Neural cell (in vitro differentiated cells): ENCODE measurements around the gene LAYN. TPM values are rescaled to one million over a fixed set of nuclear protein-coding genes. Genes with fewer than 3 reads are reported as not detected.

Experiments
- H2AFZ ChIP-seq: fragments of 200-600, 300-800 bp; sonication (generic), shearing (Covaris generic); 2 replicates; pipeline ENCODE4 v1.6.0; 2014; ENCODE audit warnings: low read depth, mild to moderate bottlenecking, antibody characterized with exemption, low read length, moderate library complexity
- H3F3A ChIP-seq: fragments of 200-600 bp; shearing (Covaris generic); 2 replicates; pipeline ENCODE4 v1.6.1; 2016; ENCODE audit warnings: mild to moderate bottlenecking, moderate library complexity, mixed read lengths, antibody characterized with exemption, low read length; ENCODE audit not compliant: insufficient read depth, poor library complexity, severe bottlenecking
- H3K27ac ChIP-seq: fragments of 200-600, 300-800 bp; sonication (generic), shearing (Covaris generic); 2 replicates; pipeline ENCODE4 v1.5.1; 2014; ENCODE audit warnings: mild to moderate bottlenecking, low read length, moderate library complexity
- H3K27me3 ChIP-seq: fragments of 300-800, 200-600 bp; sonication (generic), shearing (Covaris generic); 2 replicates; pipeline ENCODE4 v1.6.0; 2014; ENCODE audit warnings: mild to moderate bottlenecking, low read depth, low read length, moderate library complexity; ENCODE audit not compliant: insufficient read depth
- H3K36me3 ChIP-seq: fragments of 300-800, 200-600 bp; sonication (generic), shearing (Covaris generic); 2 replicates; pipeline ENCODE4 v1.5.1; 2014; ENCODE audit warnings: mild to moderate bottlenecking, antibody characterized with exemption, low read length, moderate library complexity; ENCODE audit not compliant: insufficient read depth
- H3K4me2 ChIP-seq: fragments of 300-800, 200-600 bp; sonication (generic), shearing (Covaris generic); 2 replicates; pipeline ENCODE4 v1.6.0; 2014; ENCODE audit warnings: mild to moderate bottlenecking, low read length
- H3K4me3 ChIP-seq: fragments of 300-800, 200-600 bp; sonication (generic), shearing (Covaris generic); 2 replicates; pipeline ENCODE4 v1.5.1; 2014; ENCODE audit warnings: mild to moderate bottlenecking, low read length, moderate library complexity
- H3K79me2 ChIP-seq: fragments of 200-600 bp; shearing (Covaris generic); replicated peaks from 2 replicates; pipeline ENCODE4 v1.6.0; 2014; ENCODE audit warnings: mild to moderate bottlenecking, low read length, moderate library complexity; ENCODE audit not compliant: insufficient read depth
- H3K9ac ChIP-seq: fragments of 300-800, 200-600 bp; sonication (generic), shearing (Covaris generic); 2 replicates; pipeline ENCODE4 v1.6.1; 2016; ENCODE audit warnings: mild to moderate bottlenecking, low read length, mixed read lengths
- H3K9me2 ChIP-seq: fragments of 200-600 bp; shearing (Covaris generic); 2 replicates; pipeline ENCODE4 v1.6.1; 2016; ENCODE audit warnings: mild to moderate bottlenecking, low read length, mixed read lengths; ENCODE audit not compliant: insufficient read depth
- H3K9me3 ChIP-seq: fragments of 200-600, 300-800 bp; sonication (generic), shearing (Covaris generic); 2 replicates; pipeline ENCODE4 v1.6.1; 2016; ENCODE audit warnings: mild to moderate bottlenecking, mixed run types, low read length, moderate library complexity, mixed read lengths
- H4K20me1 ChIP-seq: fragments of 200-600 bp; shearing (Covaris generic); 2 replicates; pipeline ENCODE4 v1.6.1; 2016; ENCODE audit warnings: mild to moderate bottlenecking, mixed run types; ENCODE audit not compliant: insufficient read depth
- EP300 ChIP-seq: fragments of 450-650 bp; conservative IDR thresholded peaks from 2 replicates; pipeline ENCODE4 v1.6.1; 2014; ENCODE audit warnings: antibody characterized with exemption, mild to moderate bottlenecking, moderate library complexity; ENCODE audit not compliant: poor library complexity, severe bottlenecking
- EZH2 ChIP-seq: fragments of 200-600, 300-800 bp; shearing (Covaris generic), sonication (generic); IDR thresholded peaks from 2 replicates; pipeline ENCODE4 v1.6.1; 2014; ENCODE audit warnings: antibody characterized with exemption, low read length, borderline replicate concordance, mild to moderate bottlenecking; ENCODE audit not compliant: insufficient read depth, poor library complexity, severe bottlenecking
- MXI1 ChIP-seq: fragments of 450-650 bp; conservative IDR thresholded peaks from 2 replicates; pipeline ENCODE4 v1.6.1; 2014; ENCODE audit warnings: antibody characterized with exemption, mild to moderate bottlenecking; ENCODE audit not compliant: poor library complexity, severe bottlenecking
- POLR2AphosphoS5 ChIP-seq: IDR thresholded peaks from 2 replicates; pipeline ENCODE4 v1.6.1; 2012
- RAD21 ChIP-seq: fragments of 450-650 bp; conservative IDR thresholded peaks from 2 replicates; pipeline ENCODE4 v1.6.1; 2014; ENCODE audit warnings: antibody characterized with exemption, mild to moderate bottlenecking, moderate library complexity
- REST ChIP-seq: IDR thresholded peaks from 2 replicates; pipeline ENCODE4 v1.6.1; 2012; ENCODE audit warnings: borderline replicate concordance
- SMC3 ChIP-seq: fragments of 450-650 bp; conservative IDR thresholded peaks from 2 replicates; pipeline ENCODE4 v1.6.1; 2014; ENCODE audit warnings: antibody characterized with exemption, mild to moderate bottlenecking, moderate library complexity; ENCODE audit not compliant: poor library complexity
- polyA plus RNA-seq: library from polyadenylated mRNA; depleted of rRNA; stranded (reverse); fragments of >200 nt; gene quantifications from 2 replicates; pipeline ENCODE4 v1.2.3, GENCODE V29; 2014
- TF ChIP-seq, protein P1 (sequence below): fragments of 450-650 bp; IDR thresholded peaks from 2 replicates; pipeline ENCODE4 v1.5.1; 2014; ENCODE audit warnings: antibody characterized with exemption, mild to moderate bottlenecking, moderate library complexity; ENCODE audit not compliant: poor library complexity, severe bottlenecking

LAYN gene
- polyA plus RNA-seq, 1 donor from 2014 or later = not detected

GRCh38 chr11:111582163-111582562 is 41.6 kb downstream of the LAYN start:
- Histone ChIP-seq H3K79me2 (no peaks in the 10 kb centered on the region), H2AFZ (no peak overlapping the region), H3K9me3 (no peaks in the 10 kb centered on the region), H3K9me2 (no peaks in the 10 kb centered on the region), H3K27ac (no peak overlapping the region), H4K20me1 (no peaks in the 10 kb centered on the region), H3K4me2 (no peak overlapping the region), H3K9ac (no peak overlapping the region), H3K4me3 (no peak overlapping the region), H3K27me3 (no peaks in the 10 kb centered on the region), H3K36me3 (no peaks in the 10 kb centered on the region), H3F3A (no peaks in the 10 kb centered on the region)
- TF ChIP-seq, protein P1, sequence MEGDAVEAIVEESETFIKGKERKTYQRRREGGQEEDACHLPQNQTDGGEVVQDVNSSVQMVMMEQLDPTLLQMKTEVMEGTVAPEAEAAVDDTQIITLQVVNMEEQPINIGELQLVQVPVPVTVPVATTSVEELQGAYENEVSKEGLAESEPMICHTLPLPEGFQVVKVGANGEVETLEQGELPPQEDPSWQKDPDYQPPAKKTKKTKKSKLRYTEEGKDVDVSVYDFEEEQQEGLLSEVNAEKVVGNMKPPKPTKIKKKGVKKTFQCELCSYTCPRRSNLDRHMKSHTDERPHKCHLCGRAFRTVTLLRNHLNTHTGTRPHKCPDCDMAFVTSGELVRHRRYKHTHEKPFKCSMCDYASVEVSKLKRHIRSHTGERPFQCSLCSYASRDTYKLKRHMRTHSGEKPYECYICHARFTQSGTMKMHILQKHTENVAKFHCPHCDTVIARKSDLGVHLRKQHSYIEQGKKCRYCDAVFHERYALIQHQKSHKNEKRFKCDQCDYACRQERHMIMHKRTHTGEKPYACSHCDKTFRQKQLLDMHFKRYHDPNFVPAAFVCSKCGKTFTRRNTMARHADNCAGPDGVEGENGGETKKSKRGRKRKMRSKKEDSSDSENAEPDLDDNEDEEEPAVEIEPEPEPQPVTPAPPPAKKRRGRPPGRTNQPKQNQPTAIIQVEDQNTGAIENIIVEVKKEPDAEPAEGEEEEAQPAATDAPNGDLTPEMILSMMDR = no peak
- TF ChIP-seq REST (no peak), MXI1 (no peak)

DNA sequence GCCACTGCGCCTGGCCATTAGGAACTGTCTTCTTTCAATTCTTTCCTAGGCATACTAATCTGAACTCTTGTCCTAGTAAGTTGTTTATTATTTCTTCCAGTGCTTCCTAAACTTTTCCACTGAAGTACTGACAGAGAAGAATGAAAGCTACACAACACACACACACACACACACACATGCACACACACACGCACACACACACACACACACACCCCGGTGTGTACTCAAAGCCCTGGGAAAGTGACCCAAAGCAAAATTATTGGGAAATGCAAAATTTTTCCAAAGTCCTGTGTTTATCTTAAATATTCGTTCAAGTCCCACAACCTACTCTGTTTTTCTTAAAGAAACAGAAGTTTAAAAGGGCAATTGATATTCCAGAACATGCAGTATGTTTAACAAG is 42.4 kb downstream of the LAYN start:
- Histone ChIP-seq H3K9me2 (no peaks in the 10 kb centered on the region), H3K27ac (no peak overlapping the region), H2AFZ (no peak overlapping the region), H3F3A (no peaks in the 10 kb centered on the region), H3K9ac (no peak overlapping the region), H3K79me2 (no peaks in the 10 kb centered on the region), H3K9me3 (no peaks in the 10 kb centered on the region), H3K4me3 (no peak overlapping the region), H3K27me3 (no peaks in the 10 kb centered on the region), H3K4me2 (no peak overlapping the region), H3K36me3 (no peaks in the 10 kb centered on the region), H4K20me1 (no peaks in the 10 kb centered on the region)
- no peak for TF ChIP-seq REST
- TF ChIP-seq EZH2 = no peak
- no peak for TF ChIP-seq SMC3
- TF ChIP-seq POLR2AphosphoS5 = no peak
- no peak for TF ChIP-seq RAD21
- no peak for TF ChIP-seq EP300
